ENCODE data around the gene THOC3.
"Not testable (repeated sequence)": the region's sequence is repeated elsewhere in the genome, so short reads cannot be mapped to it uniquely, and the experiment has no call there.

Gene THOC3, protein sequence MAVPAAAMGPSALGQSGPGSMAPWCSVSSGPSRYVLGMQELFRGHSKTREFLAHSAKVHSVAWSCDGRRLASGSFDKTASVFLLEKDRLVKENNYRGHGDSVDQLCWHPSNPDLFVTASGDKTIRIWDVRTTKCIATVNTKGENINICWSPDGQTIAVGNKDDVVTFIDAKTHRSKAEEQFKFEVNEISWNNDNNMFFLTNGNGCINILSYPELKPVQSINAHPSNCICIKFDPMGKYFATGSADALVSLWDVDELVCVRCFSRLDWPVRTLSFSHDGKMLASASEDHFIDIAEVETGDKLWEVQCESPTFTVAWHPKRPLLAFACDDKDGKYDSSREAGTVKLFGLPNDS

DNA sequence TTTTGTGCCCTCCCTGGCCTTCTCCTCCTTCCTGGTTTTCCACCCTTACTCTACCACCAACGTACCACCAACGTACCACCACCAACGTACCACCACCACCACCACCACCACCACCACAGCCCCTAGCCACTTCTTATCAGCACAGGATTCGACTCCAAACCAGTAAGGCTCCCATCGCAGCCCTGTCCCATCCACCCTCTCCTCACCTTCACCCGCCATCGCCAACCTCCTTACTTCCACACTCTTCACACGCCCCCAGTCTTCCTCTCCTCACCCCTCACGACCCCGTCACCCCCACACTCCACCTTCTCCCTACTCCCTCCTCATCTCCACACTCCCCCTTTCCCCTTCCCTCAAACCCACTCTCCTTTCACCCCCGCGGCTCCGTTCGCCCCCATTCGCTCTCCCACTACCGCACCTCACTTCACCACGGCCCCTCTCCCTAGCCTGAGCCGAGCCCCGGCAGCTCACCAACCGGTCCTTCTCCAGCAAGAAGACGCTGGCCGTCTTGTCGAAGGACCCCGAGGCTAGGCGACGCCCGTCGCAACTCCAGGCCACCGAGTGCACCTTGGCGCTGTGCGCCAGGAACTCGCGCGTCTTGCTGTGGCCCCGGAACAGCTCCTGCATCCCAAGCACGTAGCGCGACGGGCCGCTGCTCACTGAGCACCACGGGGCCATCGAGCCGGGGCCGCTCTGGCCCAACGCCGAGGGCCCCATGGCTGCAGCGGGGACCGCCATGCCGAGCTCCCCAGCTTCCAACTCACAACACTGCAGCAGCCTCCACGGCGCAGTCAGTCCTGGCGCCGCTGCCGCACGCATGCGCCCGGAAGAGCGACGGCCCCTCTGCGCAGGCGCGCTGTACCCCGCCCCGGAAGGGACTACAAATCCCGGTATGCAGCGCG lies at the start of gene THOC3:
THOC3 (minus strand) TSS at position 845 of the 902 bp plus-strand sequence; CDS start at position 738, 107 bp downstream.
- peak; percentile 79 for DNase-seq (ENCODE audit: low spot score)

DNA sequence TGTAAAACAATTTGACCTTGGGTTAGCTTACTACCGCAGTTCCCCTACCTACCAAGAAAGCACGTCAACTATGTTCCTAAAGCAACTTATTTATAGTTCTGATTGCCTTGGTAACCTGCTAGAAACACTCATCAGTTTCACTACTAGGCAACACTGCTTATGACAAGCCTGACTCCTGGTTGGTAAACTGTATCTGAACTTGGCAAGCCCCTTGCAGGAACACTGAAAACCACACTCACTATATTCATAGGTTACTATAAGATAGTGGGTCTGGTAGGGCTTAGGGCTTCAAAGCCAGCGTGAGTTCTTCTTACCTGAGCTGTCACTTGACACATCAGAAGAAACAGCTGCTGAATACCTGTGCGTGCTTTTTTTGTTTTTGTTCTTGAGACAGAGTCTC lies 49.2 kb upstream of the THOC3 start:
- DNase-seq (ENCODE audit: low spot score) = not testable (repeated sequence)

DNA sequence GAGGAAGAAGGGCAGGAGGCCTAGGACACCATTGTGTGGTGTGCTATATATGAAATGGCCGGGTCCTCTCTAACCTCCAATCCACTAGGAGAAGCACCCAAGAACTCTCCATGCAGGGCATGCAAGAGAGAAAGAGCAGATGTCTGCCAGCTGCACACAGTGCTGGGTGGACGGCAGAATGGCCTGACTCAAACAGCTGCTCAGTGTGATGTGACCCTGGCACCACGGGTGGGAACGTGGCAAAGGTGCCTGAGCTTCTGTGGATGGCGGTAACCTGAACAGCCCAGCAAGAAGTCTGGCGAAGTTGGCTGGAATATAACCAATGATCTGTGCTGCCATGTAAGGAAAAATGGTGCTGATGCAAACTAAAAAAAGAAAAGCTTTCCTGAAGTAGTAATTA lies 46.2 kb upstream of the THOC3 start:
- not testable (repeated sequence) for DNase-seq (ENCODE audit: low spot score)

DNA sequence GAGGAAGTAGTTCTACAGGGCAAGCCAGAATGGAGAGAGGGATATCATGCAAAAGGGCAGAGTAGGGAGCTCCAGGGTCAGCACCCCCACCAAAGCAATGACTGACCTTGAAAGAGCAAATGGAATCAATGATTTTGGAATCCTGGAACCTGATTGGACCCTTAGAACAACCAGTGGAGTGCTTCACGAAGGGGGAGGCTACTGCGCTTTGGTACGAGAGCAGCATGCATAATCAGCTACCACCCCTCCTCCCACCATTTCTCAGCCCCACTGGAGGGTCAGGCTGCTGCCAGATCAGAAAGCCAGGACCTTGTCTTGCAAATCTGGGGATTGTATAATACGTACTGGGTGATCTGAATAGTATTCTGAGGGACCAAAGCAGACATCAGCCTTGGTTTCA lies 43.0 kb upstream of the THOC3 start:
- not testable (repeated sequence) for DNase-seq (ENCODE audit: low spot score)

DNA sequence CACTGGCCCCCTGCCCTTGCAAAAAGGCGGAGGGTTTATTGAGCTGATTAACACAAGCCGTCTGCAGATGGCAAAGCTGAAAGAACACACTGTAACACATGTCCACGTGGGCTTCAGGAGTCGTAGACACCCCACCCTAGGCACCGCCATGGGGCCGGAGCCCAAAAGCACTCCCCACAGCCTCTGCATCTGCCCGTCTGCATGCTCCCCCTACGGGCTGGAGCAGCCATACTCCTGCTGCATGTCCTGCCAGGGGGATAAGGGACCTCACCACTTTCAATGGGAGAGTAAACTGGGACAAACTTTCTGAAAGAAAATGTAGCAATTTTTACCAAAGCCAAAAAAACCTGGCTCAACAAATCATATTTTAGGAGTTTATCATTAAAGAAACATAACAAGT lies 42.1 kb upstream of the THOC3 start:
- not testable (repeated sequence) for DNase-seq (ENCODE audit: low spot score)

DNA sequence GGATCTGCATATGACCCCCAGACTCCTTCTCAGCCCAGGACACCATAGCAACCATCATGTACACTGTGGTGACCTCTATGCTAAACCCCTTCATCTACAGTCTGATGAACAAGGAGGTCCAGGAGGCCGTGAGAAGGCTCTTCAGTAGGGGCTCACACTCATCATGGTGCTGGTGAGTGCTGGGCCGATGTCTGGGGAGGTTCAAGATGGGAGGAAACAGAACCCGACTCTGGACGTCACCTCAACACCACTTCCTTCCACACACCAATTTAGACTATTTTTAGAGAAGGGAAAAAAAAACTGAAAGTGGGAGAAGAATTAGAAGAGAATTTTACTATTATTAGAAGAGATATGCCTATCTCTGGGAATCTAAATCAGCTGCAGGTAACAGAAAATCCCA lies 39.1 kb upstream of the THOC3 start:
- DNase-seq (ENCODE audit: low spot score) = not testable (repeated sequence)

DNA sequence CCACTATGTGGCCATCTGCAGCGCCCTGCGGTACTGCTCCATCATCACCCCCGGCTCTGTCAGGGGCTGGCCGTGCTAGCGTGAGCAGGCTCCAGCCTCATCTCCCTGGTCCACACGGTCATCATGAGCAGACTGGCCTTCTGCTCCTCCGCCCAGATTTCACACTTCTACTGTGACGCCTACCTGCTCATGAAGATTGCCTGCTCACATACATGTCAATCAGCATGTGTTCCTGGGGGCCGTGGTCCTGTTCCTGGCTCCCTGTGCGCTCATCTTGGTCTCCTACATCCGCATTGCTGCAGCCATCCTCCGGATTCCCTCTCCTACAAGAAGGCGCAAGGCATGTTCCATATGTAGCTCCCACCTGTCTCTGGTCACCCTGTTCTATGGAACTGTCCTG lies 38.7 kb upstream of the THOC3 start:
- DNase-seq (ENCODE audit: low spot score) = not testable (repeated sequence)

DNA sequence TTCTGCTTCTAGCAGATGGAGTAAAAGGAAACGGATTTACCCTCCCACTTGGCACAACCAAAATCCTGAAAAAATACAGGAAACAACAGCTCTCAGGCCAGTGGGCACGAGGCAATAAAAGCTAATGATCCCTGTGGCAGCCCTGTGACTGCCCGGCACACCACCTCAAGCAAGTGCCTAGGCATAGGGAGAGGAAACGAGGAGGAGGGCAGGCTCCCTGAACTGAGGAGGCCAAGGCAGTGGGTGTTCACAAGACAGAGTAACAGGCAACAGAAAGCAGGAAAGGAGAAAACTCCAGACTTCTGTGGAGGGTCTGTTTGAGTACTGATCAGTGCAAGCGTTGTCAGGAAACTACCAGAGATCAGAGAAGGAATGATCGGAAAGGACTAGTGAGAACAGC lies 29.9 kb upstream of the THOC3 start:
- not testable (repeated sequence) for DNase-seq (ENCODE audit: low spot score)

DNA sequence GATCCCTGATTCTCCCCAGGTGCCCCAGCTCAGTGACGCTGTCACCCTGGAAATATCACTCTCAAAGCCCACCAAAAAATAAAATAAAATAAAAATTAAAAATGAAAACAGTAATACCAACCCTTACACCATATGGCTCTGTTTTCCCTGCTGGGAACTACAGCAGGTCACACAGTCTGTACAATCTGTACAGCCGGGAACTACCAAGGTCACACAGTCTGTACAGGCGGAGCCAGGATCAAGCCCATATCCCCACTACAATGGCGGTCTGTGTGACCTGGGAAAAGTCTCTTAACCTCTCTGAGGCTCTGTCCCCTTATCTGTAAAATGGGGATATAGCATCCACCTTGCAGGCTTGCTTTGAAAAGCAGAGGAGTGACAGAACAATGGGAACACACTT lies 29.4 kb upstream of the THOC3 start:
- not testable (repeated sequence) for DNase-seq (ENCODE audit: low spot score)

DNA sequence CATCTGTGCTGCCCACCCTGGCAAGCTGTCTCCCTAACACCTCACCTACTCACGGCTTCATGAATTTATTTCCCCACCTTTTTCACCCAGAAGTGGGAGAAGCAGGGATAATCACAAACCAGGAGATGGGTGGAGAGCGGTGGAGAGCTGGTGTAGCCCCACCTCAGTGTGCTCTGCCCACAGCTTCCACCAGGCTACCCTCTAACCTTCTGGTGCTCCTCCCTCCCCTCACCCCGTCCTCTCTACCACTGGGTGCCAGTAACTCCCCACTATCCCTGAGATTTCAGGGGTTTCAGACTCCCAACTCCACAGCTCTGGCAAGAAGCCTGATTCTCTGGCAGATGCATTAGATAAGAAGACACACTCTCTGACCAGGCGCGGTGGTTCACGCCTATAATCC lies 28.7 kb upstream of the THOC3 start:
- not testable (repeated sequence) for DNase-seq (ENCODE audit: low spot score)

DNA sequence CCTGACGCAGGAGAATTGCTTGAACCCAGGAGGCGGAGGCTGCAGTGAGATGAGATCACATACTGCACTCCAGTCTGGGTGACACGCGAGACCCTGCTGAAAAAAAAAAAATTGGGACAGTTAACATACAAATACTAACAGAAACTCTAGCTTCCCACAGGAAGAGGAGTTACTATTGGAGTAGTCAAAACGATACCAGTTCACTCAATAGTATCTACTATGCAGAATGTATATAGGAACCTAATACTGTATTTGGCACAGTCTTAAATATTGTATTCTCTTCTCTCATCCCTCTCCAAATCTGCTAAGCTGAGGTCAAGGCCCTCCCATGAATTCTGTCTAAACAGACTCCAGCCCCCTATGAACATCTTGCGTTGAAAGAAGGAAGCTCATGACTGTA lies 27.4 kb upstream of the THOC3 start:
- DNase-seq (ENCODE audit: low spot score) = not testable (repeated sequence)

DNA sequence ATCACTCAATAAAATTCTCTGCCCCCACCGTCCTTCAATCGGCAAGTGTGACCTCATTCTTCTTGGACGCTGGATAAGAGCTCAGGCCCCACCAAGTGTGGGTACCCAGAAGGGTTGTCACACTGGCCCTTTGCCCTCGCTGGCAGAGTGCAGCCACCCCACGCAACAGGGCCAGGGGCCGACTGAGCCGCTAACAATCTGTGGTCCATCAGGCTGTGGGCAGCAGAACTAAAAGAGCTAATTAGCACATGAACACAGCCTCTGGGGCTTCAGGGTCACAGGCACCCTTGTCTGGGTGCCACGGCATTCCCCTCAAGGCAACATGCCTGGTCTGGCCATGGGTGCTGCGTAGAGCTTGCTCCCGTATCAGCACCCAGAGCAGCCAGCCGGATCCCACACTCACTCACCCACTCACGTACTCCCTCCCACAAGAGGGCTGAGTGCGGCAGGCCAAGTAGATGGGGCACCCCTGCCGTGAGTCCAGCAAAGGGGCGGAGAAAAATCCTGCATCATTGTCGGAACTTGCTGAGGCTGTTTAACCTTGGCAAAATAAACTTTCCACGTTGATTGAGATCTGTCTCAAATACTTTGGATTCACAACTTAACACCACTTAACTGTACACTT lies 11.4 kb upstream of the THOC3 start:
- not testable (repeated sequence) for DNase-seq (ENCODE audit: low spot score)

DNA sequence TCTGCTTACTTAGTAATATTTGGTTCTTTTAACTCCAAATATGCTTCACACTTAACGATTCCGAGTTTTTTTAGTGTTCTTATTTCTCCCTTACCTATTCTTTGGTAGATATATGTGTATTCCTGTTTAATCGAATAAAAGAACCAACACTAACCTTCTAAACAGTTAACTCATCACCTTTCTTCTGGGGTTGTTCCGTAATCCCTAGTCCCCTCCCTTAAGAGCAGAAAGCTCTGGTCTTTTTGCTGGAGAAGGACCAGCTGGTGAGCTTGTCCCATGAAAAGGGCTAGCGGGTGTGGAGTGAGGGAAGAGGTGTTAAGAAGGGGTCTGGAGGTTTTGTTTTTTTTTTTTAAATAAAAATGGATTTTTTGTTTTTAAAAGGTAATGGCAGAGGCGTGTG lies 266 bp upstream of the THOC3 start:
- DNase-seq (ENCODE audit: low spot score) = not testable (repeated sequence)

DNA sequence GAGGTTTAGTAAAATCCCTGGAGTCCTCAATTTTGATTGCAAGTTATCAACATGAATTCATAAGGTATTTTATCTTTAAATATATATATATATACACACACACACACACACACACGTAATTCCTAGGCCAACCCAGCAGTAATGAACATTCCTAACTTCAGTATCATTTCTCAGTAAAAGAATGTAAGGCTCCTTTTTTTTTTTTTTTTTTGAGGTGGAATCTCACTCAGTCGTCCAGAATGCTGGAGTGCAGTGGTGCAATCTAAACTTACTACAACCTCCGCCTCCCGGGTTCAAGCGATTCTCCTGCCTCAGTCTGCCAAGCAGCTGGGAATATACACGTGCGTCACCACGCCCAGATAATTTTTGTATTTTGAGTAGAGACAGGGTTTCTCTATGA lies 5.8 kb downstream of the THOC3 start:
- not testable (repeated sequence) for DNase-seq (ENCODE audit: low spot score)

DNA sequence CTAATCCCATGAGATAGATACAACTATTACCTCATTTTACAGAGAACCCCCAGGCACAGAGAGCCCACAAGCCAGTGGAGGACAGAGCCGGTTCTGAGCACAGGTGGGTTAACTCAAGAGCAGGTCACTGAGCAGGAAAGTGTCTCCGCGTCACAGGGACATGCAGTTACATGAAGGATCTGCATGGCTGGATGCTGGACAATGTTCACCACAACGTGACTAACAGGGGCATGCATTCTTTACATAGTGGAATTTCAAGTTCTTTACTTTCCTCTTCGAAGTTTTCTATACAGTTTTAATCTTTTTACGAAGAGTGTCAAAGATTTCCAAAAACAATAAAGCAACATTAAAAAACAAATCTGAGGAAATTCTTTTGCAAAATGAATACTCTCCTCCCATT lies 7.9 kb downstream of the THOC3 start:
- not testable (repeated sequence) for DNase-seq (ENCODE audit: low spot score)

DNA sequence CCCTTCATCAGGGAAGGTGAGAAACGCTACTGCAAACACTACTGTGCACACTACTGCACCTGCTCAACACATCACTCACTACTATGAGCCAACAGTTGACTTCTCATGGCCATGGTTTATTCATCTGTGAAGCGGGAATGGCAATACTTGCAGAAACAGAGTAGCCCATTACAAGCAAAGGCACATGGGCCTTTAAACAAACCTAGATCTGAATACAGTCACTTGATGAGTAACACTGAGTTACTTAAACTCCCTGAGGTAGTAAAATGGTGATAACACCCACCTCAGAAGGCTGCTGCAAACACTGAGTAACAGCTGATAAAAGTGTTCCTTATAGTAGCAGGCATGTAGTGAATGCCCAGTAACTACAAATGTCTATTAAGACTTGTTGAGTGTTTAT lies 9.6 kb downstream of the THOC3 start:
- DNase-seq (ENCODE audit: low spot score) = not testable (repeated sequence)

DNA sequence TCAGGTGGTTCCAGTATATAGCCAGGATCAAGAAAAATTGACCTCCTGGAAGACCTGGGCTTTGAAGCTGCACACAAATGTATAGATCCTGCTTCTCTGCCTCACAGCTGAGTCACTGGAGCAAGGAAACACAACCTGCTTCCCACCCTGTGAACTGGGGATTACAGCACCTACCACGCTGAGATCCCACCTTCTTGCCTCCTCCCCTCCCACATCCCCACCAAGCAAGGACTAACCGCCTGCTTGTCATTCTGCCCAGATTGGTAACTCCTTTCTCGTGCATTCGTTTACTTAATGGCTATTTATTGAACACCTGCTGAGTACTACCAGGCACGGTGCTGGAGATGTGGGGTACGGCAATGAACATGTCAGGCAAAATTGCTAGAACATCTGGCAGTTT lies 14.0 kb downstream of the THOC3 start:
- DNase-seq (ENCODE audit: low spot score) = not testable (repeated sequence)

DNA sequence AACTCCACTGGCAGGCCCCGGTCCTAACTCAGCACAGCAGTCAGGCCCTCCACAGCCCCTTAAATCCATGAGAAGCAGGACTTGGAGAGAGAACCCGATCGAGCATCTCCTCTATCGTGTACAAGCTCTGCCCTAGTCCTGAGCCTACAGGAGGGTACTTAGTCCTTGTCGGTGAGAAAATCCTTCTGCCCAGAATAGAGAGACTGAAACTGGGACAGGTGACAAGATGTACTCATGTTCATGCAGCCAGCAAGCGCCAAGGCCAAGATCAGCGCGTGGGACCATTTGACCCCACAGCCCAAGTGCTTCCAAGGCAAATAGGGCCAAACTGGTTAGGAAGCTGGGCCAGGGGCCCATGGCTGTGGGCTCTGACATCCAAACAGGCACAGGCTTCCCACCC lies 15.3 kb downstream of the THOC3 start:
- DNase-seq (ENCODE audit: low spot score) = not testable (repeated sequence)

DNA sequence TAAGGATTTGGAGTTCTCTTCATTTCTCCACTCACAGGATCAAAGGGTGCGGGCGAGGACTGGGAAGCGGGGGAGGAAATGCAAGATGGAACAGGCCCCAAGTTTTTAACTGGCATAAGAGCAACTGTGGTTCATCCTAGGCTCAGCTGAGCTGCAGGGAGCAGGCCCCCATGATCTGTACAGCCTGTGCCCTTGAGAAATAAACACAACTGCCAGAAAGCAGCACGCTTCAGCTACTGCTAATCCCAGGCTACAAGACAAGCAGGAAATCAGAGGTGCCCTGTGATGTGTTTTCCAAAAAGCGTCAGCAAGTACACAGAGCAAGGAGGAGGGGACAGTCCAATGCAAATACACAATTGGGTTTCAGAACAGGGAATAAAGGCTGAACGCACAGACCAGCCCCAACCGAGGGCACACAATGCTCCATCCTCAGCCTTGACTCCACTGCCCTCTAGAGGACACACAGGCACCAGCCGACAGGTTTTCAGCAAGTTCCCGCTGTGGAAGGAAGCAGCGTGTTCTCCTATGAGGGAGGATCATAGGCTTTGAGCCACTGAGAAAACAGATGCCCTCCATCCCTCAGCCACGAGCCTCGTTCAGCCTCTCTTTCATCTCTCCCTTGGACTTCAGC lies 16.7 kb downstream of the THOC3 start:
- not testable (repeated sequence) for DNase-seq (ENCODE audit: low spot score)

DNA sequence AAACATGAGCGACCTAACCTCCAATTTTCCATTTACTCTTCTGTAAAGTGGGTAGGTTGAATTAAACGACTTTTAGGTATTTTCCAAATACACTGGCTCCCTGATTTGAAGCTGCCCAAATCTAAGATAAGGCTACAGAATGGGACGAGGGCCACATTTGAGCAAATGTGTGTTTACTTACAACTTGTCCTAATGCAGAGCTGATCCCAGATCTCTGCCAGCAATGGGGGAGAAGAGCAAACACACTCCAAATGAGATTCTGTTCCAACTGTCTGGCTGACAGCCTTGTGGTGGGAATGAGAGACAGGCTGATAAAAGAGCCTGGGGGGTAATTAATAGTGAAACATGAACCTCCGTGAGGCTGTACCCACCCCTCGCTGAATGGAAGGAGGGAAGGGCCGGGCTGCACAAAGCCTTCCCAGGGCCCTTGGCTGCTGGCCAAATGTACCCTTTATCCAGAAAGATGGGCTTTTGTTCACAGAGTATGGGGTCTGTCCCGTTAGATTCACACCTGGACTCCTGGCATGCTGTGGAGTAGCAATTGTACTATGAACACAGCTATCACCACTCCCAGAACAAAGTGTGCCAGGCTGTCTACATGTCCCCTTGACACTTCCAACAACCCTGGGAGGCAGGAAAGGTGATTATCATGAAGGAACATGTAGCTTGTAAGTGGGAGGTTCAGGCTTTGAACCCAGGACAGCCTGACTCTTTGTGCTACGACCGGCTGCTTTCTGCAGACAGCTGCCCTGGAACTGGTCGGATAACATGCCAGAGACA lies 19.6 kb downstream of the THOC3 start:
- DNase-seq (ENCODE audit: low spot score) = not testable (repeated sequence)

DNA sequence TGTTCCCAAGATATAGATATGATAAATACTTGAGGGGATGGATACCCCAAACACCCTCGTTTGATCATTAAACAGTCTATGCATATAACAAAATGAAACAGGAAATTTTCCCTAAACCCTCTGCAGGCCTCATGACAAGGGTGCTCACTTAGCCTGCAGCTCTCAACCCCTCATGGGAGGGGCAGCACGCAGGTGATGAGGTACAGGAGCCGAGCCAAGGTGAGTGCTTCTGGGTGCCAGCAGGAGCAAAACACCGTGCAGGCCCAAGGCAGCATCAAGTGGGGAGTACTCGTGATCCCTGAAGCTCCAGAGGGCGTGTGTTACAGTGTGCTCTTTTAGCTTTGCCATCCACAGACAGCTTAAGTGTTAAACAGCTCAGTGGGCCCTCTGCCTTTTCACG lies 24.9 kb downstream of the THOC3 start:
- DNase-seq (ENCODE audit: low spot score) = not testable (repeated sequence)
